A549 (cell line): ENCODE data around the gene SLC17A1. TPM values are rescaled to one million over a fixed set of nuclear protein-coding genes. Genes with fewer than 3 reads are reported as not detected.

Experiments
- ATAC-seq, 2 experiments: fragments of 200-7000 bp in 1 of 2; fragments of >200 bp in 1 of 2; cut with Nextera tagmentation in 1 of 2; cut with Tn5 transposase in 1 of 2; 3 replicates each; pipeline versions ENCODE4 v1.8.0 to v1.9.1; 2018 to 2020; ENCODE audit warnings: mild to moderate bottlenecking in 1 of 2, moderate library complexity in 1 of 2
- CTCF ChIA-PET: fragments of 300-600 bp; sonication (Branson Sonifier 250); formaldehyde crosslinking; extraction: SDS; loops from one replicate; lab custom pipeline; 2021; ENCODE audit warnings: antibody characterized with exemption, inconsistent platforms; lab: Yijun Ruan, JAX
- POLR2A ChIA-PET: fragments of 350-600 bp; formaldehyde crosslinking; extraction: SDS; loops from one replicate; lab custom pipeline; 2021; ENCODE audit warnings: antibody characterized with exemption, inconsistent platforms; lab: Yijun Ruan, JAX
- DNase-seq, 2 experiments: peaks; one replicate each; pipeline versions ENCODE4 v3.0.0 to v3.0.0-alpha.2; 2011 to 2016; ENCODE audit warnings: low read depth in 1 of 2, low spot score in 1 of 2
- FAIRE-seq: peaks from 2 replicates; lab custom pipeline; 2011; peaks lifted over from hg19 to GRCh38; lab: Jason Lieb, UNC
- H3K27ac ChIP-seq, 2 experiments: fragments of >200 bp; sonication (Bioruptor Twin); formaldehyde crosslinking; 3 replicates each; pipeline ENCODE4 v1.5.1; 2016 to 2017
- H3K4me1 ChIP-seq: fragments of >200 bp; sonication (Bioruptor Twin); formaldehyde crosslinking; 3 replicates; pipeline ENCODE4 v1.6.1; 2016
- H3K4me2 ChIP-seq: fragments of >200 bp; sonication (Bioruptor Twin); formaldehyde crosslinking; 3 replicates; pipeline ENCODE4 v1.6.1; 2016
- H3K4me3 ChIP-seq: fragments of >200 bp; sonication (Bioruptor Twin); formaldehyde crosslinking; 3 replicates; pipeline ENCODE4 v1.5.1; 2016
- H3K9me3 ChIP-seq: fragments of >200 bp; sonication (Bioruptor Twin); formaldehyde crosslinking; 3 replicates; pipeline ENCODE4 v1.6.1; 2016
- BHLHE40 ChIP-seq: IDR thresholded peaks from 2 replicates; pipeline ENCODE4 v1.6.1; 2012; ENCODE audit warnings: low read depth, low read length, inconsistent platforms
- CBX8 ChIP-seq: fragments of 200-600 bp; sonication (generic); IDR thresholded peaks from 2 replicates; pipeline ENCODE4 v1.6.1; 2016
- CHD2 ChIP-seq: fragments of 150-350 bp; IDR thresholded peaks from 2 replicates; pipeline ENCODE4 v1.6.1; 2014; ENCODE audit warnings: low read length; ENCODE audit not compliant: partially characterized antibody
- EP300 ChIP-seq, 2 experiments: fragments of >200 bp; sonication (Bioruptor Twin); formaldehyde crosslinking; IDR thresholded peaks; 2 replicates in 1 of 2; 3 replicates in 1 of 2; pipeline ENCODE4 v1.6.1; 2016 to 2017
- ESRRA ChIP-seq: fragments of 150-350 bp; IDR thresholded peaks from 2 replicates; pipeline ENCODE4 v1.6.1; 2014; ENCODE audit warnings: mild to moderate bottlenecking, low read length, borderline replicate concordance
- GATA3 ChIP-seq: IDR thresholded peaks from 2 replicates; pipeline ENCODE4 v1.6.1; 2012; ENCODE audit warnings: borderline replicate concordance
- HOXB13 ChIP-seq: fragments of 250-450 bp; sonication (Bioruptor Pico); IDR thresholded peaks from 2 replicates; pipeline ENCODE4 v1.5.0; 2020; ENCODE audit warnings: low read depth, mild to moderate bottlenecking, moderate library complexity
- HOXB5 ChIP-seq: fragments of 250-450 bp; sonication (Bioruptor Pico); IDR thresholded peaks from 2 replicates; pipeline ENCODE4 v1.5.0; 2020; ENCODE audit warnings: mild to moderate bottlenecking, moderate library complexity
- MAFK ChIP-seq: fragments of 450-650 bp; IDR thresholded peaks from 2 replicates; pipeline ENCODE4 v1.6.1; 2014; ENCODE audit not compliant: partially characterized antibody
- MYC ChIP-seq: IDR thresholded peaks from 2 replicates; pipeline ENCODE4 v1.6.1; 2012; ENCODE audit warnings: mild to moderate bottlenecking, inconsistent platforms, low read length, improper control_type of control experiment, borderline replicate concordance
- NR3C1 ChIP-seq: fragments of >200 bp; sonication (Bioruptor Twin); formaldehyde crosslinking; IDR thresholded peaks from 3 replicates; pipeline ENCODE4 v1.6.1; 2017
- POLR2A ChIP-seq: IDR thresholded peaks from 2 replicates; pipeline ENCODE4 v1.6.1; 2012; ENCODE audit warnings: mild to moderate bottlenecking, low read length
- POLR2AphosphoS2 ChIP-seq: conservative IDR thresholded peaks from 2 replicates; pipeline ENCODE4 v1.6.1; 2012; ENCODE audit warnings: low read length, improper control_type of control experiment, inconsistent platforms
- RARB ChIP-seq: fragments of 250-450 bp; sonication (Bioruptor Pico); IDR thresholded peaks from 2 replicates; pipeline ENCODE4 v1.8.0; 2021; ENCODE audit warnings: mild to moderate bottlenecking, moderate library complexity
- RFX5 ChIP-seq: fragments of 450-650 bp; IDR thresholded peaks from 2 replicates; pipeline ENCODE4 v1.7.1; 2014; ENCODE audit warnings: antibody characterized with exemption, mild to moderate bottlenecking, moderate library complexity
- SREBF2 ChIP-seq: fragments of 450-650 bp; IDR thresholded peaks from 2 replicates; pipeline ENCODE4 v1.6.1; 2014; ENCODE audit warnings: mild to moderate bottlenecking, moderate library complexity
- TFCP2L1 ChIP-seq: fragments of 250-450 bp; sonication (Bioruptor Pico); IDR thresholded peaks from 2 replicates; pipeline ENCODE4 v1.5.0; 2021; ENCODE audit warnings: mild to moderate bottlenecking
- ZC3H11A ChIP-seq: fragments of 450-650 bp; IDR thresholded peaks from 2 replicates; pipeline ENCODE4 v1.6.1; 2014; ENCODE audit warnings: antibody characterized with exemption, mild to moderate bottlenecking
- WGBS: methylation state at CpG from one replicate; pipeline ENCODE4 v1.1.6; 2017; ENCODE audit errors: missing lambda C conversion rate; 5-methylcytosine and 5-hydroxymethylcytosine counted together
- polyA plus RNA-seq, 4 experiments: library from polyadenylated mRNA; depleted of rRNA in 3 of 4; stranded (reverse); fragments of >200 nt; fragmentation: RNase III in 1 of 4; extraction: RNeasy Plus Mini Kit Qiagen cat#74134 plus additional on column Dnase treatment in 1 of 4; gene quantifications; 2 replicates in 3 of 4; 3 replicates in 1 of 4; pipeline ENCODE4 v1.2.3, GENCODE V29; 2011 to 2017
- TF ChIP-seq, protein P1 (sequence below): fragments of 150-350 bp; IDR thresholded peaks from 2 replicates; pipeline ENCODE4 v1.6.1; 2014; ENCODE audit warnings: low read depth, mild to moderate bottlenecking, low read length
- TF ChIP-seq, protein P2 (sequence below): fragments of >200 bp; sonication (Bioruptor Twin); formaldehyde crosslinking; IDR thresholded peaks from 3 replicates; pipeline ENCODE4 v1.5.1; 2016
- TF ChIP-seq, protein P3 (sequence below): fragments of >200 bp; sonication (Bioruptor Twin); formaldehyde crosslinking; IDR thresholded peaks from 2 replicates; pipeline ENCODE4 v1.6.1; 2016
- TF ChIP-seq, protein P4 (sequence below): fragments of >200 bp; sonication (Bioruptor Twin); formaldehyde crosslinking; IDR thresholded peaks from 3 replicates; pipeline ENCODE4 v1.6.1; 2016
- TF ChIP-seq, protein P5 (sequence below): fragments of 200-600 bp; sonication (generic); IDR thresholded peaks from 2 replicates; pipeline ENCODE4 v1.6.1; 2016; ENCODE audit warnings: antibody characterized with exemption, mild to moderate bottlenecking, moderate library complexity

The SLC17A1 gene
- polyA plus RNA-seq, 2 of the 4 experiments (the other 2 are of a cell fraction) = 0.79 to 1.2 TPM

DNA sequence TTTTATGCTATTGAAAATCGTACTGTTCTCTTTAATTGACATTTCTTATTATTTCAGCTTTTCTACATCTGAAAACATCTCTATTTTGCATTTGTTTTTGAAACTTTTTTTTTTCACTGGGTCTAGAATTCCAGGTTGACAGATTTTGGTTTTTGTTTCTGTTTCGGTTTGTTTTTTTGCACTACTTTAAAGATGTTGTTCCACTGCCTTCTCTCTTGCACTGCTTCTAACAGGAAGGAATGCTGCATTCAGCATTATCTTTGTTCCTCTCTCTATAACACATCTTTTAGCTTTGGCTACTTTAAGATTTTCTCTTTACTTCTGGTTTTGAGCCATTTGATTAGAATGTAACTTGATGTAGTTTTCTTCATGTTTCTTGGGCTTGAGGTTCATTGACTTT, 20.1 kb upstream of the SLC17A1 start (continued):
- TF ChIP-seq HOXB5 (CRISPR knock-in tag) (no peak), HOXB13 (CRISPR knock-in tag) (no peak), CHD2 (no peak), MYC (no peak)

DNA sequence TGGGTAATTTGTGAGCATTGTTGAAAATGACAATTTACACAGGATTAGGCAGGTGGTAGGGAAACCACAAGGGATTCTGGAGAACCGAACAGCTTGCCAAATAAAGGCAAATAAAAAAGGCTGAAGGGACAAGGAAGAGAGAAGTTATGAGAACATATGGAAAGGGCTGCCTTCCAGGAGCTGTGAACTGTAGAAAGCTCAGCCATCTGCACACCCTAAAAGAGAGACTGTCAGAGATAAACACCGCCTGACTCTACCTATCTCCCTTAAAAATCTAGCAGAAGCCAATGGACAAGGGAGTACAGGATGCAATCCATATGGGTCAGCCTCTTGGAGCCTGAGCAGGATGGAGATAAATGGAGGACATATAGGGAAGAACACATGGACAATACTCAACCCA, 12.7 kb upstream of the SLC17A1 start:
- Histone ChIP-seq H3K4me2 (no peak overlapping the region), H3K4me1 (no peaks in the 10 kb centered on the region), H3K9me3 (no peaks in the 10 kb centered on the region), H3K4me3 (no peak overlapping the region), H3K27ac (no peak overlapping the region)
- ChIA-PET CTCF (no interaction called here), POLR2A (no interaction called here)
- no peak for DNase-seq
- WGBS = 62% methylated on average over 2 of the region's 2 CpGs
- FAIRE-seq = no peak
- no peak for ATAC-seq
- no peak for TF ChIP-seq POLR2AphosphoS2
- no peak for TF ChIP-seq MAFK
- no peak for TF ChIP-seq TFCP2L1 (CRISPR knock-in tag)
- TF ChIP-seq BHLHE40 = no peak
- TF ChIP-seq, protein P1, sequence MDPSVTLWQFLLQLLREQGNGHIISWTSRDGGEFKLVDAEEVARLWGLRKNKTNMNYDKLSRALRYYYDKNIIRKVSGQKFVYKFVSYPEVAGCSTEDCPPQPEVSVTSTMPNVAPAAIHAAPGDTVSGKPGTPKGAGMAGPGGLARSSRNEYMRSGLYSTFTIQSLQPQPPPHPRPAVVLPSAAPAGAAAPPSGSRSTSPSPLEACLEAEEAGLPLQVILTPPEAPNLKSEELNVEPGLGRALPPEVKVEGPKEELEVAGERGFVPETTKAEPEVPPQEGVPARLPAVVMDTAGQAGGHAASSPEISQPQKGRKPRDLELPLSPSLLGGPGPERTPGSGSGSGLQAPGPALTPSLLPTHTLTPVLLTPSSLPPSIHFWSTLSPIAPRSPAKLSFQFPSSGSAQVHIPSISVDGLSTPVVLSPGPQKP = no peak
- TF ChIP-seq NR3C1 = no peak
- TF ChIP-seq RFX5 = no peak
- TF ChIP-seq HOXB13 (CRISPR knock-in tag) = no peak
- no peak for TF ChIP-seq SREBF2
- no peak for TF ChIP-seq ZC3H11A
- TF ChIP-seq, protein P2, sequence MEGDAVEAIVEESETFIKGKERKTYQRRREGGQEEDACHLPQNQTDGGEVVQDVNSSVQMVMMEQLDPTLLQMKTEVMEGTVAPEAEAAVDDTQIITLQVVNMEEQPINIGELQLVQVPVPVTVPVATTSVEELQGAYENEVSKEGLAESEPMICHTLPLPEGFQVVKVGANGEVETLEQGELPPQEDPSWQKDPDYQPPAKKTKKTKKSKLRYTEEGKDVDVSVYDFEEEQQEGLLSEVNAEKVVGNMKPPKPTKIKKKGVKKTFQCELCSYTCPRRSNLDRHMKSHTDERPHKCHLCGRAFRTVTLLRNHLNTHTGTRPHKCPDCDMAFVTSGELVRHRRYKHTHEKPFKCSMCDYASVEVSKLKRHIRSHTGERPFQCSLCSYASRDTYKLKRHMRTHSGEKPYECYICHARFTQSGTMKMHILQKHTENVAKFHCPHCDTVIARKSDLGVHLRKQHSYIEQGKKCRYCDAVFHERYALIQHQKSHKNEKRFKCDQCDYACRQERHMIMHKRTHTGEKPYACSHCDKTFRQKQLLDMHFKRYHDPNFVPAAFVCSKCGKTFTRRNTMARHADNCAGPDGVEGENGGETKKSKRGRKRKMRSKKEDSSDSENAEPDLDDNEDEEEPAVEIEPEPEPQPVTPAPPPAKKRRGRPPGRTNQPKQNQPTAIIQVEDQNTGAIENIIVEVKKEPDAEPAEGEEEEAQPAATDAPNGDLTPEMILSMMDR = no peak
- no peak for TF ChIP-seq ESRRA
- no peak for TF ChIP-seq EP300 (IDR thresholded peaks at IDR 0.05)

DNA sequence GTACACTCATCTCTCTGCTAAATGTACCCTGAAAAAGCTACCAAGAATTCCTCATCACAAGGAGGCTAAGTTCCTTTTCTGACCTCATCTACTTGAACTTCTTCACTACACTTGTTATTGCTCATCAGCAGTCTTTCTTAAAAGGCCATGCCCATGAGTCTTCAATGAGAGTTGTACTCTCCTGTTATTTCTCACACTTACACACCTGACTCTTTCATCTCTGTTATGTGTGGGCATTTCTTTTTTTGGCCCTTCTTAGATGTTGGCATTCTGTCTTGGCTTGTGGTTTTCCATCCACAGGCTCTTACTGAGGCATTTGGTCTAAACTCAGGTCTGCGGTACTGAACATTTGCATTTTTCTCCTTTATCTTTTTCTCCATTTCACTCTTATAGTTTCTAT, 10.7 kb upstream of the SLC17A1 start:
- POLR2A ChIA-PET = no interaction called here
- TF ChIP-seq POLR2A = no peak
- TF ChIP-seq CHD2 = no peak
- TF ChIP-seq, all 56 proteins: peak for 0
- Histone ChIP-seq H3K9me3 (no peaks in the 10 kb centered on the region), H3K4me2 (no peak overlapping the region), H3K4me1 (no peaks in the 10 kb centered on the region), H3K27ac (no peak overlapping the region), H3K4me3 (no peak overlapping the region)
- FAIRE-seq = no peak
- no peak for DNase-seq
- CTCF ChIA-PET = no interaction called here
- ATAC-seq = no peak
- 89% methylated on average over 1 of the region's 1 CpG for WGBS

DNA sequence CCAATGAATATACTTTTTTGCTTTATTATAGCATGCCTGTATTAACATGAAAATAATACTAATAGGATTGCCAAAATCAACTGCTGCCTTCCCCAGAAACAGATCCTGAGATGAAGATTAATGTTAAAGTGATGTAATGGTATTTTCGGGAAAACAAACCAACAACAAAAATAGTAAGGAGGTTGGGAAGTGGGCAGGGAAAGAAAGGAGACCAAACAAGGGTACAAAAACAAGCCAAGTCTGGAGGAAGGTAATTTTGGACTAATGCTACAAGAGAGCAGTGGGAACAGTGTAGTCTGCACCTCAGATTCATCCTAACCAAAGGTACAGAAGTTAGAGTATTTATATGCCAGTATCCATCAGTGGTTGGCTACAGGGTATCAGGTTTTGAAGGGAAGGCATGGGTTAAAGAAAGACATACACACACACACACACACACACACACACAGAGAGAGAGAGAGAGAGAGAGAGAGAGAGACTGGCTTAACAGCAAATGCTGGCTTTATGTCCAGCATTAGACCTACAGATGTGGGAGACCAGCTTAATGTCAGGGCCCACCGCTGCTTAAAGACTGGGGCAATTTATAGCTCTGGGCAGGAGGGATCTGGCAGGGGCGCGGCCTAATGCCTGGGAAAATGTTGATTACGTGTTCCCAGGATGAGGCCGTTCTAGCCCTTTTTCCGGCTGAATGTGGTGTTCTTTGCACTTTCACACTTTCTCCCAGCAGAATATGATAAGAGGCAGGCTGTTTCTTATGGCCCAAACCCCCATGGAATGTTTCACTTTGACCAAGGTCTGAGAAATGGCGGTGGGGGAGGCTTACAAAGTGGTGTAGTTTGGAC, 3.8 kb upstream of the SLC17A1 start:
- Histone ChIP-seq H3K4me2 (no peak overlapping the region), H3K27ac (no peak overlapping the region), H3K9me3 (no peaks in the 10 kb centered on the region), H3K4me3 (no peak overlapping the region), H3K4me1 (peaks cover 28% of the 10 kb centered on the region)
- ATAC-seq (no peak), DNase-seq (no peak), FAIRE-seq (no peak)
- CTCF ChIA-PET = interaction anchor here (1.0 kb wide), 1 partner anchor 60 kb away, joined by 3 read pairs; no protein-coding TSS in a partner anchor
- 83% methylated on average over 8 of the region's 8 CpGs for WGBS
- POLR2A ChIA-PET = no interaction called here
- TF ChIP-seq MAFK = no peak
- TF ChIP-seq RARB = no peak
- TF ChIP-seq, protein P3, sequence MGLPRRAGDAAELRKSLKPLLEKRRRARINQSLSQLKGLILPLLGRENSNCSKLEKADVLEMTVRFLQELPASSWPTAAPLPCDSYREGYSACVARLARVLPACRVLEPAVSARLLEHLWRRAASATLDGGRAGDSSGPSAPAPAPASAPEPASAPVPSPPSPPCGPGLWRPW = no peak
- no peak for TF ChIP-seq GATA3
- TF ChIP-seq, protein P4, sequence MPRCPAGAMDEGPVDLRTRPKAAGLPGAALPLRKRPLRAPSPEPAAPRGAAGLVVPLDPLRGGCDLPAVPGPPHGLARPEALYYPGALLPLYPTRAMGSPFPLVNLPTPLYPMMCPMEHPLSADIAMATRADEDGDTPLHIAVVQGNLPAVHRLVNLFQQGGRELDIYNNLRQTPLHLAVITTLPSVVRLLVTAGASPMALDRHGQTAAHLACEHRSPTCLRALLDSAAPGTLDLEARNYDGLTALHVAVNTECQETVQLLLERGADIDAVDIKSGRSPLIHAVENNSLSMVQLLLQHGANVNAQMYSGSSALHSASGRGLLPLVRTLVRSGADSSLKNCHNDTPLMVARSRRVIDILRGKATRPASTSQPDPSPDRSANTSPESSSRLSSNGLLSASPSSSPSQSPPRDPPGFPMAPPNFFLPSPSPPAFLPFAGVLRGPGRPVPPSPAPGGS = no peak
- TF ChIP-seq ZC3H11A = no peak
- TF ChIP-seq NR3C1 = no peak
- no peak for TF ChIP-seq BHLHE40
- TF ChIP-seq, protein P5, sequence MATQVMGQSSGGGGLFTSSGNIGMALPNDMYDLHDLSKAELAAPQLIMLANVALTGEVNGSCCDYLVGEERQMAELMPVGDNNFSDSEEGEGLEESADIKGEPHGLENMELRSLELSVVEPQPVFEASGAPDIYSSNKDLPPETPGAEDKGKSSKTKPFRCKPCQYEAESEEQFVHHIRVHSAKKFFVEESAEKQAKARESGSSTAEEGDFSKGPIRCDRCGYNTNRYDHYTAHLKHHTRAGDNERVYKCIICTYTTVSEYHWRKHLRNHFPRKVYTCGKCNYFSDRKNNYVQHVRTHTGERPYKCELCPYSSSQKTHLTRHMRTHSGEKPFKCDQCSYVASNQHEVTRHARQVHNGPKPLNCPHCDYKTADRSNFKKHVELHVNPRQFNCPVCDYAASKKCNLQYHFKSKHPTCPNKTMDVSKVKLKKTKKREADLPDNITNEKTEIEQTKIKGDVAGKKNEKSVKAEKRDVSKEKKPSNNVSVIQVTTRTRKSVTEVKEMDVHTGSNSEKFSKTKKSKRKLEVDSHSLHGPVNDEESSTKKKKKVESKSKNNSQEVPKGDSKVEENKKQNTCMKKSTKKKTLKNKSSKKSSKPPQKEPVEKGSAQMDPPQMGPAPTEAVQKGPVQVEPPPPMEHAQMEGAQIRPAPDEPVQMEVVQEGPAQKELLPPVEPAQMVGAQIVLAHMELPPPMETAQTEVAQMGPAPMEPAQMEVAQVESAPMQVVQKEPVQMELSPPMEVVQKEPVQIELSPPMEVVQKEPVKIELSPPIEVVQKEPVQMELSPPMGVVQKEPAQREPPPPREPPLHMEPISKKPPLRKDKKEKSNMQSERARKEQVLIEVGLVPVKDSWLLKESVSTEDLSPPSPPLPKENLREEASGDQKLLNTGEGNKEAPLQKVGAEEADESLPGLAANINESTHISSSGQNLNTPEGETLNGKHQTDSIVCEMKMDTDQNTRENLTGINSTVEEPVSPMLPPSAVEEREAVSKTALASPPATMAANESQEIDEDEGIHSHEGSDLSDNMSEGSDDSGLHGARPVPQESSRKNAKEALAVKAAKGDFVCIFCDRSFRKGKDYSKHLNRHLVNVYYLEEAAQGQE = no peak
- no peak for TF ChIP-seq TFCP2L1 (CRISPR knock-in tag)
- no peak for TF ChIP-seq CBX8
